ENCODE results near the gene FUT2. TPM values are rescaled to one million over a fixed set of nuclear protein-coding genes. Genes with fewer than 3 reads are reported as not detected.

The FUT2 gene
- total RNA-seq, result 1.4 and 2.4 TPM in 2 replicates
- long read RNA-seq, partial matches to known transcripts, result 0 of 2 reads
- long read RNA-seq, other reads (novel, unspliced or antisense), result 1 of 2 reads

DNA sequence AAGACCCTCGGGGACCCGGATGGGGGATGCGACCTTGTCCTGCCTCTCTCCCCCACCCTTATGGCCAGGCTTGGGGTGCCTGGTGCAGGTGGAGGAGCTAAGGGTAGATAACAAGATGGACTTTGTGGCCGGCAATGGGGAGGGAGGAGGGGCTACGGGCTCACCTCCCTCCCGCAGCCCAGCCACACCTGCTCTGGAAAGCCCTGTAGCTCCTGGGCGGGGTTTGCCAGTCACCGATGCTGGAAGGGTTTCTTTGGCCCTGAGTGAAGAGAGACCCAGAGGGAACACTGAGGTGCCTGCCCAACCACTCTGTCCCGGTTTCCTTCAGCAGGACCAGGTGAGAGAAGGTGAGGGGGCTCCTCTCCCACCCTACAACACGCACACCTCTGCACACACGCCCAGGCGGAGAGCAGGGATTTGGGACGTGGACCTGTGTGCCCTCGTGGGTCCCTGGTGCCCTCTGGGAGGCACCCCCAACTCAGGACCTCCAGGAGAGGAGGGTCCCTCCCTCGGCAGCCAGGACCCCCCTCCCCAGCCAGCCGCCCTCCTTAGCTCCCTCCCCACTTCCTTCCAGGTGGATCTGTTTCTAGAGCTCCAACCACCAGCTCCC, at the start of gene FUT2:
Gene FUT2, plus strand, starts transcription at position 229 of the 610 bp plus-strand sequence. CDS start 6,986 bp downstream, outside the sequence.
- Mint-ChIP-seq H3K4me3 (ENCODE audit: low read depth) (peak within 1 kb of the TSS; percentile 73), H3K4me1 (ENCODE audit: low read depth) (peaks cover 10% of the 10 kb centered on the region), H3K27ac (peak within 1 kb of the TSS; percentile 82), H3K9me3 (ENCODE audit: low read depth) (no peaks in the 10 kb centered on the region), H3K27me3 (peaks cover 26% of the 10 kb centered on the region), H3K36me3 (ENCODE audit: insufficient read depth) (no peaks in the 10 kb centered on the region)
- TF ChIP-seq, protein P1, sequence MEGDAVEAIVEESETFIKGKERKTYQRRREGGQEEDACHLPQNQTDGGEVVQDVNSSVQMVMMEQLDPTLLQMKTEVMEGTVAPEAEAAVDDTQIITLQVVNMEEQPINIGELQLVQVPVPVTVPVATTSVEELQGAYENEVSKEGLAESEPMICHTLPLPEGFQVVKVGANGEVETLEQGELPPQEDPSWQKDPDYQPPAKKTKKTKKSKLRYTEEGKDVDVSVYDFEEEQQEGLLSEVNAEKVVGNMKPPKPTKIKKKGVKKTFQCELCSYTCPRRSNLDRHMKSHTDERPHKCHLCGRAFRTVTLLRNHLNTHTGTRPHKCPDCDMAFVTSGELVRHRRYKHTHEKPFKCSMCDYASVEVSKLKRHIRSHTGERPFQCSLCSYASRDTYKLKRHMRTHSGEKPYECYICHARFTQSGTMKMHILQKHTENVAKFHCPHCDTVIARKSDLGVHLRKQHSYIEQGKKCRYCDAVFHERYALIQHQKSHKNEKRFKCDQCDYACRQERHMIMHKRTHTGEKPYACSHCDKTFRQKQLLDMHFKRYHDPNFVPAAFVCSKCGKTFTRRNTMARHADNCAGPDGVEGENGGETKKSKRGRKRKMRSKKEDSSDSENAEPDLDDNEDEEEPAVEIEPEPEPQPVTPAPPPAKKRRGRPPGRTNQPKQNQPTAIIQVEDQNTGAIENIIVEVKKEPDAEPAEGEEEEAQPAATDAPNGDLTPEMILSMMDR (IDR thresholded peaks at IDR 0.05; ENCODE audit: unreplicated experiment), result no peak
- DNase-seq (ENCODE audit: low spot score, unreplicated experiment), result no peak

DNA sequence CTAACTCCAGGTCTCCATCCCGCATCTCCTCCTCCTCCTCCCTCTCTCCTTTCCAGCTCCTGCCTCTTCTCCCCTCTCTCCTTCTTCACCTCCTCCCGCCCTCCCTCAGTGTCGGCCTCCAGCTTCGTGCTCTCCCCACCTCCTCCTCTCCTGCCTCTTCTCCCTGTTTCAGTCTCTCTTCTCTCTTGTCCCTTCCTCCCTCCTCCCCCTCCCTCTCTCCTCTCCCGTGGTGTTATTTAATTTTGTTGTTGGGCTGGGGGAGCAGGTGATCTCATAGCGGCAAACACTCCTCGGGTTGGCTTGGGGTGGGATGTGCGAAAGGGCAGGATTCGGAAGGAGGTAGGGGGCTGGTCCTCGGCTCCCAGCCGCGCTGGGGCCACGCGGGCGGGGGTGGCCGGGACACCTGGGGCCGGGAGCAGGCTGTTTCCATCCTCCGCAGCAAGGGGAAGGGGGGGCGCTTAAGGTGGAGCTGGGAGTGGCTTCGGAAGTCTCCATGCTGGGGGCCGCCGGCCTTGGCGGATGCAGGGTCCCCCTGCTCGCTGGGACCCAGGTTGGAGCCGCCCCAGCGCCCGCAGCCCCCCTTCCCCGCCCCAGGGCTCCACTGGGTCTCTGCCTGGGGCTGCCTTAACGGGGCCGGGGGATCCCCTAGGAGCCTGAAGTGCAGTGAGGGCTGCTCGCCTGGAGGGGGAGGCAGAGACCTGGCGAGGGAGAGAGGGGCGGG, 49.6 kb upstream of the FUT2 start, which contains the start of gene CA11:
Gene CA11, minus strand, starts transcription at position 187 of the 721 bp plus-strand sequence. CDS start 555 bp downstream, outside the sequence.
- Mint-ChIP-seq H3K9me3 (ENCODE audit: low read depth) (peaks cover 3% of the 10 kb centered on the region), H3K4me3 (ENCODE audit: low read depth) (peak within 1 kb of the TSS; percentile 71), H3K27me3 (peaks cover 15% of the 10 kb centered on the region), H3K27ac (peak within 1 kb of the TSS; percentile 14), H3K36me3 (ENCODE audit: insufficient read depth) (no peaks in the 10 kb centered on the region), H3K4me1 (ENCODE audit: low read depth) (peaks cover 7% of the 10 kb centered on the region)
- peak; percentile 92 for DNase-seq (ENCODE audit: low spot score, unreplicated experiment)
- TF ChIP-seq, protein P1 (IDR thresholded peaks at IDR 0.05; ENCODE audit: unreplicated experiment), result peak; percentile 79

- DNase-seq (ENCODE audit: low spot score, unreplicated experiment), result no peak
- peaks cover 7% of the 10 kb centered on the region for H3K4me1 Mint-ChIP-seq (ENCODE audit: low read depth)
- peaks cover 12% of the 10 kb centered on the region for H3K27me3 Mint-ChIP-seq
- H3K9me3 Mint-ChIP-seq (ENCODE audit: low read depth), result peaks cover 4% of the 10 kb centered on the region
- H3K4me3 Mint-ChIP-seq (ENCODE audit: low read depth), result no peak overlapping the region
- no peak overlapping the region for H3K27ac Mint-ChIP-seq
- no peaks in the 10 kb centered on the region for H3K36me3 Mint-ChIP-seq (ENCODE audit: insufficient read depth)
- TF ChIP-seq, protein P1 (IDR thresholded peaks at IDR 0.05; ENCODE audit: unreplicated experiment), result no peak
These were observed 49.0 kb upstream of the FUT2 start for GRCh38 chr19:48646722-48647216.

DNA sequence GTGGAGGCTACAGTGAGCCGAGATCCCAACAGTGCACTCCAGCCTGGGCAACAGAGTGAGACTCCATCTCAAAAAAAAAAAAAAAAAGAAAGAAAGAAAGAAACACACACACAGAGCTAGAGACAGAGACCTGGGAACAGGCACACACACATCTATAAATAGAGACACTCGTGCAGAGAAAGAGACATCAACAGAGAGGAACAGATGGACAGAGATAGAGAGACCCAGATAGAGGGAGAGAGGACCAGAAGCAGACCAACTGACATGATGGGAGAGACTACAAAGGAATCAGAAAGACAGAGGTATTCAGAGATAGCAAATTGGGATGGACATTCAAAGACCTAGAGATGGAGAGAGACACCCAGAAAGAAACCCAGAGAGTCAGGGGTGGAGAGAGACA, 47.6 kb upstream of the FUT2 start:
- Mint-ChIP-seq H3K36me3 (ENCODE audit: insufficient read depth) (no peaks in the 10 kb centered on the region), H3K4me1 (ENCODE audit: low read depth) (peaks cover 7% of the 10 kb centered on the region), H3K9me3 (ENCODE audit: low read depth) (peaks cover 4% of the 10 kb centered on the region), H3K27ac (no peak overlapping the region), H3K27me3 (peaks cover 10% of the 10 kb centered on the region), H3K4me3 (ENCODE audit: low read depth) (no peak overlapping the region)
- DNase-seq (ENCODE audit: low spot score, unreplicated experiment), result no peak
- TF ChIP-seq, protein P1 (IDR thresholded peaks at IDR 0.05; ENCODE audit: unreplicated experiment), result no peak

- TF ChIP-seq, protein P1 (IDR thresholded peaks at IDR 0.05; ENCODE audit: unreplicated experiment), result no peak
- no peaks in the 10 kb centered on the region for H3K36me3 Mint-ChIP-seq (ENCODE audit: insufficient read depth)
- DNase-seq (ENCODE audit: low spot score, unreplicated experiment), result no peak
- H3K4me3 Mint-ChIP-seq (ENCODE audit: low read depth), result no peak overlapping the region
- H3K27me3 Mint-ChIP-seq, result peaks cover 8% of the 10 kb centered on the region
- peaks cover 4% of the 10 kb centered on the region for H3K9me3 Mint-ChIP-seq (ENCODE audit: low read depth)
- H3K4me1 Mint-ChIP-seq (ENCODE audit: low read depth), result peaks cover under 1% of the 10 kb centered on the region
- no peak overlapping the region for H3K27ac Mint-ChIP-seq
These were observed 44.6 kb upstream of the FUT2 start for GRCh38 chr19:48650974-48651682.
